GM23338 (cell line): ENCODE measurements around the gene TSHZ2. TPM values are rescaled to one million over a fixed set of nuclear protein-coding genes. Genes with fewer than 3 reads are reported as not detected.

Experiments used
- ATAC-seq: fragments of 200-7000 bp; cut with Tn5 transposase; 3 replicates; pipeline ENCODE4 v1.9.1; 2020
- DNase-seq: peaks from one replicate; pipeline ENCODE4 v3.0.0-alpha.2; 2015; ENCODE audit warnings: low spot score
- H2AFZ ChIP-seq: fragments of 200-600 bp; sonication (generic); 2 replicates; pipeline ENCODE4 v1.8.0; 2016; ENCODE audit warnings: antibody characterized with exemption, mild to moderate bottlenecking, moderate library complexity
- H3F3A ChIP-seq: fragments of 200-600 bp; sonication (generic); replicated peaks from 2 replicates; pipeline ENCODE4 v1.8.0; 2017; ENCODE audit warnings: antibody characterized with exemption, mixed run types, low read depth
- H3K27ac ChIP-seq: fragments of 200-600 bp; sonication (generic); 2 replicates; pipeline ENCODE4 v1.6.1; 2016; ENCODE audit warnings: low read depth
- H3K27me3 ChIP-seq: fragments of 200-600 bp; sonication (generic); 2 replicates; pipeline ENCODE4 v1.8.0; 2016; ENCODE audit warnings: mild to moderate bottlenecking, mixed run types, moderate library complexity; ENCODE audit not compliant: insufficient read depth
- H3K36me3 ChIP-seq: fragments of 200-600 bp; sonication (generic); 2 replicates; pipeline ENCODE4 v1.8.0; 2016; ENCODE audit warnings: mild to moderate bottlenecking; ENCODE audit not compliant: insufficient read depth
- H3K4me1 ChIP-seq: fragments of 200-600 bp; sonication (generic); 2 replicates; pipeline ENCODE4 v1.8.0; 2016; ENCODE audit warnings: mild to moderate bottlenecking, moderate library complexity; ENCODE audit not compliant: insufficient read depth
- H3K4me2 ChIP-seq: fragments of 200-600 bp; sonication (generic); 2 replicates; pipeline ENCODE4 v1.7.1; 2017; ENCODE audit warnings: mixed run types
- H3K4me3 ChIP-seq: fragments of 200-600 bp; sonication (generic); 2 replicates; pipeline ENCODE4 v1.6.1; 2016; ENCODE audit warnings: mixed run types
- H3K79me2 ChIP-seq: fragments of 200-600 bp; sonication (generic); replicated peaks from 2 replicates; pipeline ENCODE4 v1.8.0; 2017; ENCODE audit warnings: mild to moderate bottlenecking; ENCODE audit not compliant: insufficient read depth
- H3K9me2 ChIP-seq: fragments of 200-600 bp; sonication (generic); 2 replicates; pipeline ENCODE4 v1.8.0; 2017; ENCODE audit not compliant: insufficient read depth
- H4K20me1 ChIP-seq: fragments of 200-600 bp; sonication (generic); replicated peaks from 2 replicates; pipeline ENCODE4 v1.8.0; 2017; ENCODE audit warnings: mild to moderate bottlenecking; ENCODE audit not compliant: insufficient read depth
- H3K27ac Mint-ChIP-seq: 2 replicates; pipeline ENCODE4 v1.8.0; 2020; ENCODE audit warnings: inconsistent platforms, mild to moderate bottlenecking, moderate library complexity, mixed read lengths
- H3K27me3 Mint-ChIP-seq: 3 replicates; pipeline ENCODE4 v1.8.0; 2022; ENCODE audit warnings: low read depth, mild to moderate bottlenecking, moderate library complexity, mixed read lengths, inconsistent platforms; ENCODE audit not compliant: insufficient read depth, poor library complexity
- H3K36me3 Mint-ChIP-seq: 3 replicates; pipeline ENCODE4 v1.8.0; 2021; ENCODE audit warnings: low read depth, mild to moderate bottlenecking, inconsistent platforms, moderate library complexity, mixed read lengths
- H3K4me1 Mint-ChIP-seq: 3 replicates; pipeline ENCODE4 v1.8.0; 2020; ENCODE audit warnings: mild to moderate bottlenecking, inconsistent platforms, mixed read lengths
- H3K4me3 Mint-ChIP-seq: 3 replicates; pipeline ENCODE4 v1.8.0; 2021; ENCODE audit warnings: moderate library complexity, mild to moderate bottlenecking, inconsistent platforms, mixed read lengths
- H3K9me3 Mint-ChIP-seq: 3 replicates; pipeline ENCODE4 v1.8.0; 2020; ENCODE audit warnings: moderate library complexity, mild to moderate bottlenecking, inconsistent platforms, mixed read lengths
- CREB1 ChIP-seq: fragments of 250-450 bp; sonication (Bioruptor Pico); IDR thresholded peaks from 2 replicates; pipeline ENCODE4 v1.5.0; 2020; ENCODE audit warnings: low read depth, mild to moderate bottlenecking, moderate library complexity
- CTCF ChIP-seq, 2 experiments: fragments of 200-600 bp in 1 of 2; sonication (generic) in 1 of 2; conservative IDR thresholded peaks; 2 replicates each; pipeline versions ENCODE4 v1.5.1 to v1.6.1; 2016 to 2017; ENCODE audit warnings: antibody characterized with exemption in 2 of 2, low read depth in 2 of 2, mild to moderate bottlenecking in 2 of 2, moderate library complexity in 1 of 2
- ETS1 ChIP-seq: IDR thresholded peaks from 2 replicates; pipeline ENCODE4 v1.6.1; 2016; ENCODE audit warnings: antibody characterized with exemption
- EZH2 ChIP-seq: fragments of 200-600 bp; sonication (generic); IDR thresholded peaks from one replicate; pipeline ENCODE4 v1.8.0; 2017; ENCODE audit warnings: antibody characterized with exemption, mild to moderate bottlenecking, low read depth; ENCODE audit not compliant: unreplicated experiment
- EZH2phosphoT487 ChIP-seq: fragments of 200-600 bp; sonication (generic); IDR thresholded peaks from one replicate; pipeline ENCODE4 v1.8.1; 2018; ENCODE audit warnings: antibody characterized with exemption; ENCODE audit not compliant: unreplicated experiment
- JUNB ChIP-seq: IDR thresholded peaks from one replicate; pipeline ENCODE4 v1.6.1; 2016; ENCODE audit warnings: antibody characterized with exemption; ENCODE audit not compliant: unreplicated experiment
- NANOG ChIP-seq: IDR thresholded peaks from 2 replicates; pipeline ENCODE4 v1.6.1; 2016; ENCODE audit warnings: antibody characterized with exemption, borderline replicate concordance
- POLR2AphosphoS5 ChIP-seq: IDR thresholded peaks from 2 replicates; pipeline ENCODE4 v1.6.1; 2016; ENCODE audit warnings: antibody characterized with exemption, low read depth
- REST ChIP-seq: IDR thresholded peaks from one replicate; pipeline ENCODE4 v1.6.1; 2018; ENCODE audit warnings: antibody characterized with exemption; ENCODE audit not compliant: unreplicated experiment
- STAT1 ChIP-seq: IDR thresholded peaks from one replicate; pipeline ENCODE4 v1.6.1; 2016; ENCODE audit warnings: antibody characterized with exemption; ENCODE audit not compliant: unreplicated experiment
- ZNF114 ChIP-seq: fragments of 250-450 bp; sonication (Bioruptor Pico); IDR thresholded peaks from 2 replicates; pipeline ENCODE4 v1.5.0; 2020; ENCODE audit warnings: mild to moderate bottlenecking, moderate library complexity
- ZNF331 ChIP-seq: fragments of 250-450 bp; sonication (Bioruptor Pico); IDR thresholded peaks from 2 replicates; pipeline ENCODE4 v1.5.0; 2020; ENCODE audit warnings: low read depth, mild to moderate bottlenecking, moderate library complexity
- ZNF462 ChIP-seq: fragments of 250-450 bp; sonication (Bioruptor Pico); IDR thresholded peaks from 2 replicates; pipeline ENCODE4 v1.5.0; 2020; ENCODE audit warnings: mild to moderate bottlenecking, moderate library complexity
- polyA plus RNA-seq: library from polyadenylated mRNA; unstranded; fragments of >200 nt; fragmentation: Nextera tagmentation; extraction: Ambion mirVana; gene quantifications from 2 replicates; pipeline ENCODE4 v1.2.1, GENCODE V29; 2016
- total RNA-seq: library from RNA; depleted of rRNA; stranded (reverse); fragments of >200 nt; shearing (Covaris generic); gene quantifications from 2 replicates; pipeline ENCODE4 v1.2.3, GENCODE V29; 2014

The TSHZ2 gene
- total and polyA plus RNA-seq, 2 experiments from 2014 or later, result 0.49 to 1.3 TPM

- Mint-ChIP-seq H3K27me3 (no peaks in the 10 kb centered on the region), H3K9me3 (no peaks in the 10 kb centered on the region; the same call in 1 of the 3 replicates), H3K4me3 (no peak overlapping the region), H3K27ac (no peak overlapping the region), H3K4me1 (peaks cover 2% of the 10 kb centered on the region; the same call in 2 of the 3 replicates), H3K36me3 (no peaks in the 10 kb centered on the region)
- H3K79me2 ChIP-seq, result no peaks in the 10 kb centered on the region
- peak overlapping the region; percentile 74 for H2AFZ ChIP-seq
- H3F3A ChIP-seq, result no peaks in the 10 kb centered on the region
- no peaks in the 10 kb centered on the region for H3K27me3 ChIP-seq
- H3K4me1 ChIP-seq, result no peaks in the 10 kb centered on the region
- H3K36me3 ChIP-seq, result no peaks in the 10 kb centered on the region
- no peak overlapping the region for H3K4me2 ChIP-seq
- no peak overlapping the region for H3K27ac ChIP-seq
- H4K20me1 ChIP-seq, result no peaks in the 10 kb centered on the region
- ATAC-seq, result no peak
- no peak for TF ChIP-seq EZH2
- TF ChIP-seq REST, result no peak
- no peak for TF ChIP-seq CTCF (conservative IDR thresholded peaks at IDR 0.05; ENCODE audit: low read depth in 2 of 2)
- no peak for TF ChIP-seq ZNF331 (CRISPR knock-in tag)
- TF ChIP-seq NANOG, result no peak
- TF ChIP-seq STAT1, result no peak
- no peak for TF ChIP-seq ETS1
- no peak for TF ChIP-seq ZNF114 (CRISPR knock-in tag)
- TF ChIP-seq ZNF462 (CRISPR knock-in tag), result no peak
- TF ChIP-seq EZH2phosphoT487, result no peak
- no peak for TF ChIP-seq JUNB
- TF ChIP-seq CREB1 (CRISPR knock-in tag), result no peak
- TF ChIP-seq POLR2AphosphoS5, result no peak
- no peak overlapping the region for H3K4me3 ChIP-seq
- no peak for DNase-seq
- H3K9me2 ChIP-seq, result no peaks in the 10 kb centered on the region
These were observed 65.5 kb downstream of the TSHZ2 start for GRCh38 chr20:53037621-53038020.
